Stimulated activated CD4-positive, alpha-beta T cell treated with anti-CD3 and anti-CD28 coated beads, Interleukin-4, amount 100 ng/mL, for 4 hours (primary cell): ENCODE data around the gene KNSTRN.

ENCODE experiments used
- DNase-seq, 2 experiments: peaks; one replicate each; pipeline ENCODE4 v3.0.0-alpha.2; 2020

KNSTRN gene

GRCh38 chr15:40405501-40406381, 23.2 kb downstream of the KNSTRN start, which contains the start of gene IVD:
Gene IVD (plus strand): TSS chr15:40405795. CDS start chr15:40405828, 33 bp downstream.
- peak; percentile 83 to 86 for DNase-seq

GRCh38 chr15:40407330-40407990, 24.9 kb downstream of the KNSTRN start:
- DNase-seq = no peak

GRCh38 chr15:40409366-40409765, 26.8 kb downstream of the KNSTRN start:
- no peak for DNase-seq

GRCh38 chr15:40410476-40410875, 28.0 kb downstream of the KNSTRN start:
- no peak for DNase-seq

GRCh38 chr15:40412095-40412759, 29.7 kb downstream of the KNSTRN start:
- DNase-seq = no peak

GRCh38 chr15:40413036-40413435, 30.5 kb downstream of the KNSTRN start:
- no peak for DNase-seq

- no peak for DNase-seq
These were observed 32.3 kb downstream of the KNSTRN start for GRCh38 chr15:40414816-40415215.

- DNase-seq = no peak
These were observed 32.7 kb downstream of the KNSTRN start for GRCh38 chr15:40415226-40415625.

GRCh38 chr15:40416056-40416455, 33.5 kb downstream of the KNSTRN start:
- DNase-seq = no peak

GRCh38 chr15:40418126-40418525, 35.6 kb downstream of the KNSTRN start:
- no peak for DNase-seq

- no peak for DNase-seq
These were observed 37.7 kb downstream of the KNSTRN start for GRCh38 chr15:40420071-40420713.

GRCh38 chr15:40420793-40421192, 38.3 kb downstream of the KNSTRN start:
- DNase-seq = no peak

- DNase-seq = peak; percentile 69 to 85
These were observed 39.0 kb downstream of the KNSTRN start for GRCh38 chr15:40421246-40422157.

- DNase-seq = no peak
These were observed 42.1 kb downstream of the KNSTRN start for GRCh38 chr15:40424483-40425115.

- no peak for DNase-seq
These were observed 43.2 kb downstream of the KNSTRN start for GRCh38 chr15:40425681-40426080.

- DNase-seq = no peak
These were observed 44.7 kb downstream of the KNSTRN start for GRCh38 chr15:40427188-40427587.

GRCh38 chr15:40428185-40428584, 45.7 kb downstream of the KNSTRN start:
- no peak for DNase-seq

- DNase-seq = no peak
These were observed 46.7 kb downstream of the KNSTRN start for GRCh38 chr15:40429068-40429710.

- DNase-seq = no peak
These were observed 47.8 kb downstream of the KNSTRN start for GRCh38 chr15:40430271-40430805.

GRCh38 chr15:40435023-40435709, 52.6 kb downstream of the KNSTRN start:
- DNase-seq = no peak
